Right lobe of liver (tissue), 6 donors: ENCODE results near the gene INO80C. TPM values are rescaled to one million over a fixed set of nuclear protein-coding genes. Genes with fewer than 3 reads are reported as not detected.

Source experiments
- ATAC-seq, 4 donors: fragments of 200-7000 bp; cut with Tn5 transposase; one replicate each; pipeline ENCODE4 v1.9.1; 2020; ENCODE audit warnings: mild to moderate bottlenecking in 4 of 4, moderate library complexity in 4 of 4
- DNase-seq, 3 donors: peaks; one replicate each; pipeline ENCODE4 v3.0.0-alpha.2; 2020
- H3K27ac ChIP-seq, 3 donors: fragments of 200-600 bp; one replicate each; pipeline ENCODE4 v1.8.0; 2022
- H3K27me3 ChIP-seq, 2 donors: fragments of 200-600 bp; one replicate each; pipeline ENCODE4 v1.8.0; 2022
- H3K36me3 ChIP-seq, 4 donors: fragments of 200-600 bp; sonication (generic) in 1 of 4; one replicate each; pipeline versions ENCODE4 v1.5.1 to v1.8.0; 2017 to 2022; ENCODE audit warnings: control low read depth in 1 of 4
- H3K4me1 ChIP-seq, 4 donors: fragments of 200-600 bp; sonication (generic) in 1 of 4; one replicate each; pipeline versions ENCODE4 v1.5.1 to v1.8.0; 2017 to 2022; ENCODE audit warnings: control low read depth in 1 of 4
- H3K4me3 ChIP-seq, 3 donors: fragments of 200-600 bp; one replicate each; pipeline ENCODE4 v1.8.0; 2022
- H3K9me3 ChIP-seq, 4 donors: fragments of 200-600 bp; sonication (generic) in 1 of 4; one replicate each; pipeline versions ENCODE4 v1.5.1 to v1.8.0; 2017 to 2022; ENCODE audit warnings: control low read depth in 1 of 4
- POLR2A ChIP-seq: fragments of 450-650 bp; IDR thresholded peaks from one replicate; pipeline ENCODE4 v1.6.1; 2017; ENCODE audit warnings: antibody characterized with exemption, mild to moderate bottlenecking
- WGBS: methylation state at CpG from one replicate; pipeline ENCODE4 v1.1.6; 2018; ENCODE audit warnings: low coverage, low lambda C conversion rate; ENCODE audit not compliant: insufficient coverage; ENCODE audit errors: missing lambda C conversion rate; 5-methylcytosine and 5-hydroxymethylcytosine counted together
- intact Hi-C, 2 donors: fragments of 100-400 bp; cut with DNase I; formaldehyde crosslinking; loops; one replicate each; pipeline versions ENCODE4 v1.11.2 to v1.14.1; 2022
- total RNA-seq, 6 experiments: library from RNA; depleted of rRNA in 2 of 6; stranded (reverse); fragments of >200 nt in 2 of 6; fragmentation: NEBNext Ultra II Directional in 3 of 6; extraction: Animal tissue kit (Norgen Biotek cat#: 25700) in 3 of 6; gene quantifications; one replicate each; pipeline versions ENCODE4 v1.1.0 to v1.2.4, GENCODE V29; 2016 to 2023
- TF ChIP-seq, protein P1 (sequence below), 4 donors: fragments of 200-600 bp in 3 of 4; fragments of 450-650 bp in 1 of 4; IDR thresholded peaks; one replicate each; pipeline versions ENCODE4 v1.5.1 to v1.8.0; 2016 to 2022; ENCODE audit warnings: antibody characterized with exemption in 4 of 4, mild to moderate bottlenecking in 2 of 4
- donor health status: DM: no; HTN: yes; CAD: no.
- donor health status: DM: no; HTN: no; CAD: no.
- donor health status: DM: no; HTN: no; CAD: no.
- donor health status: DM: no; HTN: yes; CAD: no.
- donor health status: DM: no; HTN: yes; CAD: no.

The INO80C gene
- total RNA-seq, 6 experiments from 2014 or later: 6.4 to 12.7 (median 9.7) TPM

DNA sequence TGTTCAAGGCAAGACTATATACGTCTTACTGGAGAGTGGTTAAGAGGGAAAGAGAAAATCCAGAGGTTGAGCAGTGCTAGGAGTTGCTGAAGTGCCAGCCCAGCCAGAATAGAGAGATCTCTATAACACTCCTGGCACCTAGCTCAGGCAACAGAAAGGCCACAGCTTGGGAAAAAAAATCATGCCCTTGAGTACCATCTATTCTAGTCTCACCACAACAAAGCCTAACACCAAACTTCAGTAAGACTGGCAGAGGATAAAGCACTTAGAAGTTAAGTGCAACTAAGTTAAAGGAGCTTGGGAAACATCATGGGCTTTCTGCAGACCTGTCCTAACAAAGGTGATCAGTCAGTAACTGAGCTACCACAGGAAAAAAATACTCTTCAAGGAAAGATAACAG lies 24.2 kb downstream of the INO80C start:
- no peak for DNase-seq
- no peak for ATAC-seq
- H3K9me3 ChIP-seq: no peaks in the 10 kb centered on the region
- no peak overlapping the region for H3K4me3 ChIP-seq
- TF ChIP-seq POLR2A: no peak
- 100% methylated on average over 1 of the region's 1 CpG for WGBS
- H3K4me1 ChIP-seq: peaks cover 0 to 11% (median under 1%) of the 10 kb centered on the region in 4 donors
- intact Hi-C loops: no loop called here
- H3K27ac ChIP-seq: no peak overlapping the region
- H3K27me3 ChIP-seq: no peaks in the 10 kb centered on the region
- H3K36me3 ChIP-seq: peaks cover 0 to 4% (median 0%) of the 10 kb centered on the region in 4 donors

- DNase-seq: peak; percentile 53 to 75 (median 66)
- no peaks in the 10 kb centered on the region for H3K9me3 ChIP-seq
- intact Hi-C loops: no loop called here
- ATAC-seq: peak; percentile 90 to 98 (median 92)
- no peaks in the 10 kb centered on the region for H3K27me3 ChIP-seq
- no peaks in the 10 kb centered on the region for H3K36me3 ChIP-seq
- TF ChIP-seq POLR2A: no peak
- TF ChIP-seq, protein P1, sequence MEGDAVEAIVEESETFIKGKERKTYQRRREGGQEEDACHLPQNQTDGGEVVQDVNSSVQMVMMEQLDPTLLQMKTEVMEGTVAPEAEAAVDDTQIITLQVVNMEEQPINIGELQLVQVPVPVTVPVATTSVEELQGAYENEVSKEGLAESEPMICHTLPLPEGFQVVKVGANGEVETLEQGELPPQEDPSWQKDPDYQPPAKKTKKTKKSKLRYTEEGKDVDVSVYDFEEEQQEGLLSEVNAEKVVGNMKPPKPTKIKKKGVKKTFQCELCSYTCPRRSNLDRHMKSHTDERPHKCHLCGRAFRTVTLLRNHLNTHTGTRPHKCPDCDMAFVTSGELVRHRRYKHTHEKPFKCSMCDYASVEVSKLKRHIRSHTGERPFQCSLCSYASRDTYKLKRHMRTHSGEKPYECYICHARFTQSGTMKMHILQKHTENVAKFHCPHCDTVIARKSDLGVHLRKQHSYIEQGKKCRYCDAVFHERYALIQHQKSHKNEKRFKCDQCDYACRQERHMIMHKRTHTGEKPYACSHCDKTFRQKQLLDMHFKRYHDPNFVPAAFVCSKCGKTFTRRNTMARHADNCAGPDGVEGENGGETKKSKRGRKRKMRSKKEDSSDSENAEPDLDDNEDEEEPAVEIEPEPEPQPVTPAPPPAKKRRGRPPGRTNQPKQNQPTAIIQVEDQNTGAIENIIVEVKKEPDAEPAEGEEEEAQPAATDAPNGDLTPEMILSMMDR (IDR thresholded peaks at IDR 0.05): no peak
- no peak overlapping the region for H3K4me3 ChIP-seq
- peak overlapping the region in 1 of 3 donors; percentile 24 for H3K27ac ChIP-seq
- 59% methylated on average over 3 of the region's 6 CpGs for WGBS
- H3K4me1 ChIP-seq: peaks cover 0 to 19% (median 3%) of the 10 kb centered on the region in 4 donors
Observed at GRCh38 chr18:35470435-35470834, 27.3 kb downstream of the INO80C start.

- Histone ChIP-seq H3K9me3 (no peaks in the 10 kb centered on the region), H3K4me3 (no peak overlapping the region), H3K27ac (no peak overlapping the region), H3K36me3 (no peaks in the 10 kb centered on the region), H3K4me1 (peaks cover 0 to 20% (median 4%) of the 10 kb centered on the region in 4 donors), H3K27me3 (no peaks in the 10 kb centered on the region)
- TF ChIP-seq, protein P1 (IDR thresholded peaks at IDR 0.05): no peak
- TF ChIP-seq POLR2A: no peak
- ATAC-seq (no peak), DNase-seq (no peak)
- 90% methylated on average over 3 of the region's 3 CpGs for WGBS
- intact Hi-C loops: no loop called here
Observed at GRCh38 chr18:35469725-35470124, 28.0 kb downstream of the INO80C start.

GRCh38 chr18:35468711-35469110 lies 29.0 kb downstream of the INO80C start:
- ATAC-seq (no peak), DNase-seq (no peak)
- no peaks in the 10 kb centered on the region for H3K36me3 ChIP-seq
- intact Hi-C loops: no loop called here
- no peaks in the 10 kb centered on the region for H3K9me3 ChIP-seq
- TF ChIP-seq, protein P1 (IDR thresholded peaks at IDR 0.05): no peak
- no peak for TF ChIP-seq POLR2A
- H3K4me1 ChIP-seq: peaks cover 0 to 20% (median 4%) of the 10 kb centered on the region in 4 donors
- H3K4me3 ChIP-seq: no peak overlapping the region
- WGBS: 90% methylated on average over 2 of the region's 2 CpGs
- no peaks in the 10 kb centered on the region for H3K27me3 ChIP-seq
- no peak overlapping the region for H3K27ac ChIP-seq

GRCh38 chr18:35467624-35468016 lies 30.1 kb downstream of the INO80C start:
- ATAC-seq: no peak
- Histone ChIP-seq H3K4me1 (peaks cover 0 to 20% (median 4%) of the 10 kb centered on the region in 4 donors), H3K27me3 (no peaks in the 10 kb centered on the region), H3K36me3 (no peaks in the 10 kb centered on the region), H3K4me3 (no peak overlapping the region), H3K27ac (no peak overlapping the region), H3K9me3 (no peaks in the 10 kb centered on the region)
- intact Hi-C loops: no loop called here
- DNase-seq: no peak
- TF ChIP-seq, protein P1 (IDR thresholded peaks at IDR 0.05): no peak
- TF ChIP-seq POLR2A: no peak
- 69% methylated on average over 4 of the region's 4 CpGs for WGBS
